GM15510 (cell line): ENCODE results near the gene ECM2.

Source experiments
- POLR2A ChIP-seq: IDR thresholded peaks from 3 replicates; pipeline ENCODE4 v1.6.1; 2011; ENCODE audit warnings: borderline replicate concordance; ENCODE audit not compliant: insufficient read length; ENCODE audit errors: extremely low read depth

Gene ECM2

DNA sequence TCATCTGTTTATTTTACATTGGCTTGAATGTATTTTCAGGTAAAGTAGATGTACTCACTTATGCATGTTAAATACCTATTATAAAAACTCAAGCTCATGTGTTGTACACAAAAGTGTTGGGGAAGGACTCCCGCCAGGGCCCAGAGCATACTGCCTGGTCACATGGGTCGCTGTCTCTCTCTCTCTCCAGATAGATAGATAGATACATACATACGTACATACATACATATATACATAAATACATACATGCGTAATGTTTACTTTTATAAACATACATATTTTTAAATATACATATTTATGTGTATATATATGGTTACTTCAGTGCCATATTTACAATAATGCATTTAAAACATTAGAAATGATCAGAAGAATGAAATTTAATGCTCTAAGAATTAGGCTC is 78.2 kb downstream of the ECM2 start:
- TF ChIP-seq POLR2A = no peak

- no peak for TF ChIP-seq POLR2A
Observed at GRCh38 chr9:92455217-92455616, 80.6 kb downstream of the ECM2 start.

DNA sequence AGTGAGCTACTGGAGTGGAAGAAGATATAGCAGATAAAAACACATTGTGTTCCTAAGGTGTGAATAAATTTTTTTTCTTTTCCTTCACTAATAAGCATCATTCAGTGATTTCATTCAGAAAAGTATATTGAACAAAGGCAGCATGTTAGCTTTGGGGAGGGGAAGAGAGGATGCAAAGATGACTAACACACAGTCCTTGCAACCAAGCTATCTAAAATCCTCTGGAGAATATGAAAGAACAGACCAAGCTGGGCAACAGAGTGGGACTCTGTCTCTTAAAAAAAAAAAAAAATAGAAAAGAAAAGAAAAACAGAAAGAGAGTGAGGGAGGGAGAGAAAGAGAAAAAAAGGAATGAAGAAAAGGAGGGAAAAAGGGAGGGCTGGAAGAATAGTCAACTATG is 89.3 kb downstream of the ECM2 start:
- TF ChIP-seq POLR2A = no peak
